Neural progenitor cell (in vitro differentiated cells): Measurements from ENCODE around the gene APLN. TPM values are rescaled to one million over a fixed set of nuclear protein-coding genes. Genes with fewer than 3 reads are reported as not detected.

Source experiments
- DNase-seq: peaks from one replicate; pipeline ENCODE4 v3.0.0-alpha.2; 2016; ENCODE audit warnings: low spot score
- H2AFZ ChIP-seq: fragments of 200-600 bp; sonication (generic); replicated peaks from 2 replicates; pipeline ENCODE4 v1.6.1; 2016; ENCODE audit warnings: antibody characterized with exemption
- H3F3A ChIP-seq: fragments of 200-600 bp; sonication (generic); 2 replicates; pipeline ENCODE4 v1.6.1; 2016; ENCODE audit warnings: antibody characterized with exemption, low read depth
- H3K27ac ChIP-seq: fragments of 200-600 bp; sonication (generic); 2 replicates; pipeline ENCODE4 v1.5.1; 2016; ENCODE audit warnings: mild to moderate bottlenecking
- H3K27me3 ChIP-seq: fragments of 200-600 bp; sonication (generic); 2 replicates; pipeline ENCODE4 v1.6.1; 2016; ENCODE audit warnings: mild to moderate bottlenecking, moderate library complexity
- H3K36me3 ChIP-seq: fragments of 200-600 bp; sonication (generic); 2 replicates; pipeline ENCODE4 v1.5.1; 2016
- H3K4me1 ChIP-seq: fragments of 200-600 bp; sonication (generic); 2 replicates; pipeline ENCODE4 v1.6.1; 2016; ENCODE audit warnings: mixed run types
- H3K4me2 ChIP-seq: fragments of 200-600 bp; sonication (generic); 2 replicates; pipeline ENCODE4 v1.6.1; 2016
- H3K4me3 ChIP-seq: fragments of 200-600 bp; sonication (generic); 2 replicates; pipeline ENCODE4 v1.5.1; 2016
- H3K79me2 ChIP-seq: fragments of 200-600 bp; sonication (generic); 2 replicates; pipeline ENCODE4 v1.6.1; 2016; ENCODE audit warnings: low read depth
- H3K9ac ChIP-seq: fragments of 200-600 bp; sonication (generic); 2 replicates; pipeline ENCODE4 v1.6.1; 2016
- H3K9me3 ChIP-seq: fragments of 200-600 bp; sonication (generic); 2 replicates; pipeline ENCODE4 v1.5.1; 2016; ENCODE audit warnings: low read depth
- H4K20me1 ChIP-seq: fragments of 200-600 bp; sonication (generic); 2 replicates; pipeline ENCODE4 v1.6.1; 2016; ENCODE audit warnings: low read depth
- H3K27ac Mint-ChIP-seq: 3 replicates; pipeline ENCODE4 v1.8.0; 2021; ENCODE audit warnings: mixed read lengths
- H3K27me3 Mint-ChIP-seq: 2 replicates; pipeline ENCODE4 v1.8.0; 2022; ENCODE audit warnings: low read depth, mild to moderate bottlenecking, inconsistent platforms, moderate library complexity, mixed read lengths; ENCODE audit not compliant: insufficient read depth
- H3K36me3 Mint-ChIP-seq: 3 replicates; pipeline ENCODE4 v1.8.0; 2021; ENCODE audit warnings: mixed read lengths
- H3K4me1 Mint-ChIP-seq: 3 replicates; pipeline ENCODE4 v1.8.0; 2021; ENCODE audit warnings: mixed read lengths
- H3K4me3 Mint-ChIP-seq: 3 replicates; pipeline ENCODE4 v1.8.0; 2021; ENCODE audit warnings: mild to moderate bottlenecking, moderate library complexity, mixed read lengths
- H3K9me3 Mint-ChIP-seq: 3 replicates; pipeline ENCODE4 v1.8.0; 2020; ENCODE audit warnings: mixed read lengths
- EZH2 ChIP-seq: fragments of 200-600 bp; sonication (generic); IDR thresholded peaks from 2 replicates; pipeline ENCODE4 v1.6.1; 2017; ENCODE audit warnings: antibody characterized with exemption, mild to moderate bottlenecking, moderate library complexity
- EZH2phosphoT487 ChIP-seq: fragments of 200-600 bp; sonication (generic); IDR thresholded peaks from 2 replicates; pipeline ENCODE4 v1.6.1; 2017; ENCODE audit warnings: antibody characterized with exemption
- total RNA-seq: library from RNA; depleted of rRNA; stranded (reverse); fragments of >200 nt; gene quantifications from 2 replicates; pipeline ENCODE4 v1.2.3, GENCODE V29; 2015; ENCODE audit warnings: low replicate concordance
- TF ChIP-seq, protein P1 (sequence below): fragments of 200-600 bp; sonication (generic); IDR thresholded peaks from 2 replicates; pipeline ENCODE4 v1.5.1; 2017; ENCODE audit warnings: antibody characterized with exemption, mild to moderate bottlenecking

APLN gene
- total RNA-seq, 1 donor from 2014 or later: 0.22 TPM

DNA sequence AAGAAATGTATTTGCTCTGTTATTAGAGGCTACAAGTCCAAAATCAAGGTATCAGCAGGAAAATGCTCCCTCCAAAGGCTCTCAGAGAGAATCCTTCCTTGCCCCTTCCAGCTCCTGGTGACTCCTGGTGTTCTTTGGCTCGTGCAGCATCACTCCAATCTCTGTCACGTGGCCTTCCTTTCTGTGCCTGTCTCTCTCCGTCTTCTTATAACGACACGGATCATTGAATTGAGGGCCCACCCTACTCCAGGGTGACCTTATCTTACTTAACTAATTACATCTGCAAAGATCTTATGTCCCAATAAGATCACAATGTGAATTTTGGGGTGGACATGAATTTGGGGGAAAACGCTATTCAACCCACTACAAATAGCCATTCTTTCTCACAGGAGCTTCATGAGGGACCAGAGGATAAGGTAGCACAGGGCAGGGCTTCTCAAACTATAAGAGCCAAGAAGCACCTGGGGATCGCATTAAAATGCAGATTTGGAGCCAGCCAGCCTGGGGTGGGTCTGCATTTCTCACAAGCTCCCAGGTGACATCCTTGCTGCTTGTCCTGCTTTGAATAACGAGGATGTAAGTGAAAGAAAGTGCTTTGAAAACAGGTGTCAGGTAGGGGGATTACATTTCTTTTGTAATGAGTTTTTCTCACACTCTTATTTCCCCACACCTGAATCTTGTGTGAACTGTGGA, 41.9 kb upstream of the APLN start:
- no peak overlapping the region for H3K4me2 ChIP-seq
- TF ChIP-seq EZH2phosphoT487 (no peak), EZH2 (no peak)
- TF ChIP-seq, protein P1, sequence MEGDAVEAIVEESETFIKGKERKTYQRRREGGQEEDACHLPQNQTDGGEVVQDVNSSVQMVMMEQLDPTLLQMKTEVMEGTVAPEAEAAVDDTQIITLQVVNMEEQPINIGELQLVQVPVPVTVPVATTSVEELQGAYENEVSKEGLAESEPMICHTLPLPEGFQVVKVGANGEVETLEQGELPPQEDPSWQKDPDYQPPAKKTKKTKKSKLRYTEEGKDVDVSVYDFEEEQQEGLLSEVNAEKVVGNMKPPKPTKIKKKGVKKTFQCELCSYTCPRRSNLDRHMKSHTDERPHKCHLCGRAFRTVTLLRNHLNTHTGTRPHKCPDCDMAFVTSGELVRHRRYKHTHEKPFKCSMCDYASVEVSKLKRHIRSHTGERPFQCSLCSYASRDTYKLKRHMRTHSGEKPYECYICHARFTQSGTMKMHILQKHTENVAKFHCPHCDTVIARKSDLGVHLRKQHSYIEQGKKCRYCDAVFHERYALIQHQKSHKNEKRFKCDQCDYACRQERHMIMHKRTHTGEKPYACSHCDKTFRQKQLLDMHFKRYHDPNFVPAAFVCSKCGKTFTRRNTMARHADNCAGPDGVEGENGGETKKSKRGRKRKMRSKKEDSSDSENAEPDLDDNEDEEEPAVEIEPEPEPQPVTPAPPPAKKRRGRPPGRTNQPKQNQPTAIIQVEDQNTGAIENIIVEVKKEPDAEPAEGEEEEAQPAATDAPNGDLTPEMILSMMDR: no peak
- H3K4me1 Mint-ChIP-seq: no peaks in the 10 kb centered on the region
- H2AFZ ChIP-seq: no peak overlapping the region
- H3K27ac Mint-ChIP-seq: no peak overlapping the region
- no peaks in the 10 kb centered on the region for H3K4me1 ChIP-seq
- no peak overlapping the region for H3K27ac ChIP-seq
- H3K27me3 ChIP-seq: no peaks in the 10 kb centered on the region
- H3K36me3 ChIP-seq: no peaks in the 10 kb centered on the region
- DNase-seq: no peak
- H3K4me3 ChIP-seq: no peak overlapping the region
- H3K9me3 Mint-ChIP-seq: no peaks in the 10 kb centered on the region
- no peaks in the 10 kb centered on the region for H3K79me2 ChIP-seq
- H3K36me3 Mint-ChIP-seq: no peaks in the 10 kb centered on the region
- no peaks in the 10 kb centered on the region for H3F3A ChIP-seq
- peaks cover 7% of the 10 kb centered on the region for H3K27me3 Mint-ChIP-seq
- H4K20me1 ChIP-seq: no peaks in the 10 kb centered on the region
- no peak overlapping the region for H3K9ac ChIP-seq
- no peaks in the 10 kb centered on the region for H3K9me3 ChIP-seq
- H3K4me3 Mint-ChIP-seq: no peak overlapping the region

DNA sequence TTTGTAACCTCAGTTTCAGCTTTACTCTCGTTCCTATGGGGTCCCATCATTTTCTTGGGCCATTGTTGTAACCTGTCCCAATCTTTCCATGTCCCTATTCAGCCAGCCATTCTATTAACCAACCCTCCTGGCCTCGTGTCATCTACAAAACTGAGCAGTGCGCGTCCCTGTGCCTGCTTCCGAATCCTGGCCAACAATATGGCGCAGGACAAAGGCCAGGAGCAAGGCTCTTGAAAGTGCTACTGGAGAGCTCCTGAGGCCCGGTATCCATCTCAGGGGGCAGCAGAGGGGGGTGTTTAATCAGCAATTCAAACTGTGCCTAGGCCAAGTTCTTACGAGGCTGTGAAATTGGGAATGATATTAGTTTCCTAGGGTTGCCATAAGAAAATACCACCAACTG, 41.2 kb upstream of the APLN start:
- H3K36me3 ChIP-seq: no peaks in the 10 kb centered on the region
- TF ChIP-seq EZH2: no peak
- TF ChIP-seq, protein P1: no peak
- no peak for TF ChIP-seq EZH2phosphoT487
- H3K4me1 ChIP-seq: no peaks in the 10 kb centered on the region
- Mint-ChIP-seq H3K4me3 (no peak overlapping the region), H3K27ac (peak overlapping the region; percentile 55), H3K36me3 (no peaks in the 10 kb centered on the region), H3K9me3 (no peaks in the 10 kb centered on the region), H3K4me1 (no peaks in the 10 kb centered on the region), H3K27me3 (peaks cover 7% of the 10 kb centered on the region)
- H4K20me1 ChIP-seq: no peaks in the 10 kb centered on the region
- no peaks in the 10 kb centered on the region for H3K79me2 ChIP-seq
- no peak overlapping the region for H3K27ac ChIP-seq
- no peaks in the 10 kb centered on the region for H3F3A ChIP-seq
- no peaks in the 10 kb centered on the region for H3K9me3 ChIP-seq
- no peak overlapping the region for H3K9ac ChIP-seq
- no peak overlapping the region for H3K4me2 ChIP-seq
- no peaks in the 10 kb centered on the region for H3K27me3 ChIP-seq
- H2AFZ ChIP-seq: no peak overlapping the region
- H3K4me3 ChIP-seq: no peak overlapping the region
- DNase-seq: no peak

DNA sequence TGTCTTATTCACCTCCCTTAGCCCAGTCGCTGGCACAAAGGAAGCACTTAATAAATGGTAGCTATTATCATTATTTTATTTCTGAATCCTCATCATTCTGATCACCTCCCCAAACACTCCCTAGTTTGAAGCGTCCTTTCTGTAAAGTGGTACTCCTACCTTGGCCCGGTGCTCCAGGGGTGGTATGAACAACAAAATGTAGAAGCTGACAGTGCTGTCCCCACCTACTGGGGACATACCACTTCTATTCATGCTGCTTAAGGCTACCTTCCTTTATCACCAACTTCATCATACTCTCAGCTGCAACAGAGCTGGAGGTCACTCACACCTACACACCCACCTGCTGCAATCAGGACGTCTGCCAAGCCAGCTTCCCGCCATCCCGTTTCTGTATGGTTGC, 40.8 kb upstream of the APLN start:
- H3K4me3 ChIP-seq: no peak overlapping the region
- Mint-ChIP-seq H3K36me3 (no peaks in the 10 kb centered on the region), H3K4me1 (no peaks in the 10 kb centered on the region), H3K27ac (peak overlapping the region; percentile 55), H3K9me3 (no peaks in the 10 kb centered on the region), H3K27me3 (peaks cover 7% of the 10 kb centered on the region), H3K4me3 (no peak overlapping the region)
- no peaks in the 10 kb centered on the region for H3K4me1 ChIP-seq
- no peak overlapping the region for H3K4me2 ChIP-seq
- H2AFZ ChIP-seq: no peak overlapping the region
- no peaks in the 10 kb centered on the region for H3F3A ChIP-seq
- H4K20me1 ChIP-seq: no peaks in the 10 kb centered on the region
- no peaks in the 10 kb centered on the region for H3K36me3 ChIP-seq
- no peaks in the 10 kb centered on the region for H3K9me3 ChIP-seq
- H3K27ac ChIP-seq: no peak overlapping the region
- no peaks in the 10 kb centered on the region for H3K27me3 ChIP-seq
- TF ChIP-seq, protein P1: no peak
- TF ChIP-seq EZH2 (no peak), EZH2phosphoT487 (no peak)
- no peak for DNase-seq
- H3K9ac ChIP-seq: no peak overlapping the region
- H3K79me2 ChIP-seq: no peaks in the 10 kb centered on the region
